ENCODE measurements around the gene JAM2. TPM values are rescaled to one million over a fixed set of nuclear protein-coding genes. Genes with fewer than 3 reads are reported as not detected.

The JAM2 gene
- total RNA-seq, 1 donor from 2014 or later = 6.6 TPM

GRCh38 chr21:25744854-25745253, 105.8 kb downstream of the JAM2 start:
- no peaks in the 10 kb centered on the region for H3K9me3 Mint-ChIP-seq (ENCODE audit: low read depth)
- H3K4me1 Mint-ChIP-seq (ENCODE audit: low read depth) = no peaks in the 10 kb centered on the region
- no peaks in the 10 kb centered on the region for H3K27me3 Mint-ChIP-seq (ENCODE audit: low read depth)
- DNase-seq (ENCODE audit: low spot score) = no peak
- no peak overlapping the region for H3K4me3 Mint-ChIP-seq (ENCODE audit: unreplicated experiment)
- H3K36me3 Mint-ChIP-seq (ENCODE audit: low read depth) = peaks cover 3% of the 10 kb centered on the region
- TF ChIP-seq CTCF (IDR thresholded peaks at IDR 0.05) = no peak
- H3K27ac Mint-ChIP-seq (ENCODE audit: unreplicated experiment) = no peak overlapping the region

GRCh38 chr21:25750085-25750484, 111.0 kb downstream of the JAM2 start:
- Mint-ChIP-seq H3K4me3 (ENCODE audit: unreplicated experiment) (no peak overlapping the region), H3K4me1 (ENCODE audit: low read depth) (peaks cover 9% of the 10 kb centered on the region), H3K9me3 (ENCODE audit: low read depth) (no peaks in the 10 kb centered on the region), H3K36me3 (ENCODE audit: low read depth) (peaks cover 11% of the 10 kb centered on the region), H3K27ac (ENCODE audit: unreplicated experiment) (peak overlapping the region; percentile 33), H3K27me3 (ENCODE audit: low read depth) (no peaks in the 10 kb centered on the region)
- no peak for DNase-seq (ENCODE audit: low spot score)
- TF ChIP-seq CTCF (IDR thresholded peaks at IDR 0.05) = no peak

- Mint-ChIP-seq H3K36me3 (ENCODE audit: low read depth) (peaks cover 14% of the 10 kb centered on the region), H3K4me3 (ENCODE audit: unreplicated experiment) (no peak overlapping the region), H3K27me3 (ENCODE audit: low read depth) (no peaks in the 10 kb centered on the region), H3K9me3 (ENCODE audit: low read depth) (no peaks in the 10 kb centered on the region), H3K27ac (ENCODE audit: unreplicated experiment) (no peak overlapping the region), H3K4me1 (ENCODE audit: low read depth) (peaks cover 11% of the 10 kb centered on the region)
- no peak for DNase-seq (ENCODE audit: low spot score)
- no peak for TF ChIP-seq CTCF (IDR thresholded peaks at IDR 0.05)
Observed at GRCh38 chr21:25752416-25752815, 113.4 kb downstream of the JAM2 start.

GRCh38 chr21:25756190-25756932, 117.3 kb downstream of the JAM2 start:
- no peaks in the 10 kb centered on the region for H3K27me3 Mint-ChIP-seq (ENCODE audit: low read depth)
- no peak overlapping the region for H3K4me3 Mint-ChIP-seq (ENCODE audit: unreplicated experiment)
- H3K9me3 Mint-ChIP-seq (ENCODE audit: low read depth) = no peaks in the 10 kb centered on the region
- H3K4me1 Mint-ChIP-seq (ENCODE audit: low read depth) = peaks cover 11% of the 10 kb centered on the region
- H3K27ac Mint-ChIP-seq (ENCODE audit: unreplicated experiment) = no peak overlapping the region
- peaks cover 30% of the 10 kb centered on the region for H3K36me3 Mint-ChIP-seq (ENCODE audit: low read depth)
- DNase-seq (ENCODE audit: low spot score) = no peak
- TF ChIP-seq CTCF (IDR thresholded peaks at IDR 0.05) = no peak

- Mint-ChIP-seq H3K27me3 (ENCODE audit: low read depth) (no peaks in the 10 kb centered on the region), H3K9me3 (ENCODE audit: low read depth) (no peaks in the 10 kb centered on the region), H3K4me1 (ENCODE audit: low read depth) (peaks cover 7% of the 10 kb centered on the region)
Observed at GRCh38 chr21:25757531-25757930, 118.5 kb downstream of the JAM2 start.

More at GRCh38 chr21:25757531-25757930, 118.5 kb downstream of the JAM2 start:
- H3K36me3 Mint-ChIP-seq (ENCODE audit: low read depth) = peaks cover 29% of the 10 kb centered on the region
- no peak for DNase-seq (ENCODE audit: low spot score)
- no peak overlapping the region for H3K27ac Mint-ChIP-seq (ENCODE audit: unreplicated experiment)
- H3K4me3 Mint-ChIP-seq (ENCODE audit: unreplicated experiment) = no peak overlapping the region
- no peak for TF ChIP-seq CTCF (IDR thresholded peaks at IDR 0.05)

Data from chondrocyte (in vitro differentiated cells).